NT2/D1 (cell line): ENCODE results near the gene TRPM4.
"Not testable (repeated sequence)": the region's sequence is repeated elsewhere in the genome, so short reads cannot be mapped to it uniquely, and the experiment has no call there.

Source experiments
- DNase-seq: peaks from one replicate; pipeline ENCODE4 v3.0.0-alpha.2; 2011; ENCODE audit warnings: low read depth, low spot score
- H3K27me3 ChIP-seq: 2 replicates; pipeline ENCODE4 v1.6.0; 2011; ENCODE audit warnings: mild to moderate bottlenecking; ENCODE audit not compliant: insufficient read length, insufficient read depth
- H3K36me3 ChIP-seq: 2 replicates; pipeline ENCODE4 v1.6.1; 2011; ENCODE audit warnings: mild to moderate bottlenecking, low read length, mixed read lengths; ENCODE audit not compliant: insufficient read depth, insufficient read length
- H3K4me1 ChIP-seq: 2 replicates; pipeline ENCODE4 v1.5.1; 2011; ENCODE audit not compliant: insufficient read depth, insufficient read length
- H3K4me3 ChIP-seq: 2 replicates; pipeline ENCODE4 v1.5.1; 2011; ENCODE audit warnings: low read depth; ENCODE audit not compliant: insufficient read length
- H3K9ac ChIP-seq: 2 replicates; pipeline ENCODE4 v1.6.0; 2011; ENCODE audit warnings: low read depth; ENCODE audit not compliant: insufficient read length
- H3K9me3 ChIP-seq: 2 replicates; pipeline ENCODE4 v1.5.1; 2011; ENCODE audit warnings: mild to moderate bottlenecking, low read length; ENCODE audit not compliant: insufficient read depth
- SUZ12 ChIP-seq: IDR thresholded peaks from 2 replicates; pipeline ENCODE4 v1.6.1; 2011; ENCODE audit not compliant: insufficient read length, insufficient read depth; ENCODE audit errors: extremely low read depth
- YY1 ChIP-seq: IDR thresholded peaks from 2 replicates; pipeline ENCODE4 v1.6.1; 2011; ENCODE audit not compliant: insufficient read length, insufficient read depth
- ZNF274 ChIP-seq: IDR thresholded peaks from 2 replicates; pipeline ENCODE4 v1.6.1; 2011; ENCODE audit warnings: mild to moderate bottlenecking, low read depth, low read length

The TRPM4 gene

GRCh38 chr19:49201042-49201441 is 43.5 kb downstream of the TRPM4 start:
- Histone ChIP-seq H3K4me3 (no peak overlapping the region), H3K4me1 (no peaks in the 10 kb centered on the region), H3K36me3 (peaks cover 3% of the 10 kb centered on the region), H3K9ac (no peak overlapping the region), H3K27me3 (no peaks in the 10 kb centered on the region), H3K9me3 (no peaks in the 10 kb centered on the region)
- DNase-seq: no peak
- TF ChIP-seq ZNF274: no peak
- TF ChIP-seq SUZ12: no peak
- TF ChIP-seq YY1: no peak

GRCh38 chr19:49205114-49205513 is 47.5 kb downstream of the TRPM4 start:
- H3K4me1 ChIP-seq: peaks cover 2% of the 10 kb centered on the region
- no peak overlapping the region for H3K9ac ChIP-seq

GRCh38 chr19:49209502-49209901 is 51.9 kb downstream of the TRPM4 start:
- not testable (repeated sequence) for H3K27me3 ChIP-seq, H3K9ac ChIP-seq, H3K36me3 ChIP-seq, H3K4me3 ChIP-seq, DNase-seq, H3K9me3 ChIP-seq, H3K4me1 ChIP-seq

More at GRCh38 chr19:49205114-49205513, 47.5 kb downstream of the TRPM4 start:
- Histone ChIP-seq H3K27me3 (no peaks in the 10 kb centered on the region), H3K9me3 (no peaks in the 10 kb centered on the region), H3K36me3 (peaks cover 3% of the 10 kb centered on the region), H3K4me3 (no peak overlapping the region)
- no peak for DNase-seq
- TF ChIP-seq ZNF274 (no peak), YY1 (no peak), SUZ12 (no peak)

GRCh38 chr19:49210108-49210900 is 52.7 kb downstream of the TRPM4 start:
- TF ChIP-seq YY1 (no peak), ZNF274 (no peak), SUZ12 (no peak)
- Histone ChIP-seq H3K4me1 (peaks cover 4% of the 10 kb centered on the region), H3K9ac (no peak overlapping the region), H3K4me3 (peak overlapping the region; percentile 51), H3K36me3 (peaks cover 3% of the 10 kb centered on the region), H3K9me3 (no peaks in the 10 kb centered on the region), H3K27me3 (no peaks in the 10 kb centered on the region)
- peak; percentile 86 for DNase-seq

- Histone ChIP-seq H3K9ac (peak overlapping the region; percentile 80), H3K4me3 (peak overlapping the region; percentile 51)
- no peak for TF ChIP-seq SUZ12
- TF ChIP-seq YY1: no peak
- TF ChIP-seq ZNF274: no peak
Measured at GRCh38 chr19:49210901-49211451, 53.4 kb downstream of the TRPM4 start.

GRCh38 chr19:49212016-49212701 is 54.6 kb downstream of the TRPM4 start:
- H3K9ac ChIP-seq: no peak overlapping the region
- TF ChIP-seq SUZ12: no peak
- H3K27me3 ChIP-seq: no peaks in the 10 kb centered on the region
- DNase-seq: no peak
- peaks cover 3% of the 10 kb centered on the region for H3K36me3 ChIP-seq
- H3K9me3 ChIP-seq: no peaks in the 10 kb centered on the region
- no peak overlapping the region for H3K4me3 ChIP-seq
- peaks cover 4% of the 10 kb centered on the region for H3K4me1 ChIP-seq

More at GRCh38 chr19:49210901-49211451, 53.4 kb downstream of the TRPM4 start:
- Histone ChIP-seq H3K9me3 (no peaks in the 10 kb centered on the region), H3K27me3 (no peaks in the 10 kb centered on the region), H3K36me3 (peaks cover 3% of the 10 kb centered on the region), H3K4me1 (peaks cover 4% of the 10 kb centered on the region)
- DNase-seq: no peak

GRCh38 chr19:49213791-49214190 is 56.2 kb downstream of the TRPM4 start:
- TF ChIP-seq YY1: no peak
- TF ChIP-seq ZNF274: no peak
- TF ChIP-seq SUZ12: no peak
- Histone ChIP-seq H3K36me3 (peaks cover 3% of the 10 kb centered on the region), H3K9ac (no peak overlapping the region), H3K4me3 (no peak overlapping the region), H3K27me3 (no peaks in the 10 kb centered on the region), H3K4me1 (peaks cover 4% of the 10 kb centered on the region), H3K9me3 (no peaks in the 10 kb centered on the region)
- no peak for DNase-seq
